ENCODE data around the gene MTMR4.
A peak's percentile ranks its signal among the peaks of the same experiment; 100 is the strongest.
"Not testable (repeated sequence)": the region's sequence is repeated elsewhere in the genome, so short reads cannot be mapped to it uniquely, and the experiment has no call there.

Gene MTMR4

DNA sequence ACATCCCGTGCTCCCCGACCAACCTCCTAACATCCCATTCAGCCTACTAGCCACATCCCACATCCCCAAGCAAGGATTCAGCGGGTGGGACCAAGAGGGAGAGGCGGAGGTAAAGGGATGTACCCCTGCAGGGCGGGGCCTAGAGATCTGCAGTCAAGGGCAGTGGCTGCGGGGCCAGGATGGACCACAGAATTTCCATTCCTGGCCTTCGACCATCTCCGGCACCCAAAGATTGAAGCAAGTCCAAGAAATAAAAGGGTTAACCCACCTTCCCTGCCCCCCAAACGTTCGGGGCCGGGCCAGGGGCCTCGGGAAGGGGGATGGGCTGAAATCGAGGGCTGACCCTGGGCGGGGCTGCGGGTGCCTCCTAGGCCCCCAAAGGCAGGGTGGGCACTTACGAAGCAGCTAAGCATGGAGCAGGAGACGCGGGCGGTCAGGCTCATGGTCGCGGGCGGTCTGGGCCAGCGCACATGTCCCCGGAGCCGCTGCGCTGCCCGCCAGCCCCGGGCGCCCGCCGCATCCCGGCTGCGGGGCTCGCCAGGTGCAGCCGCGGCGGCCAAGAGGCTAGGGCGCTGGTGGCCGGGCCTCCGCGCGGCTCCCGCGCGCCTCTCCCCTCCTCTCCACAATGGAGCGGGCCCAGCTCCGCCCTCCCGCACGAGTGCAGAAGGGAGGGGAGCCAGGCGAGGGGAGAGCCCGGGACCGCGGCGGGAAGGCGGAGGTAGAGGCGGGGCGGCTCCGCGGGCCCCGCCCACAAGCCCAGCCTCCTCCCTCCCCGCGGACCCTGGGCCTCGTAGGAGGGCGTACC is at the start of gene MTMR4:
MTMR4 (minus strand) TSS at position 674 of the 805 bp plus-strand sequence; CDS start at position 443, 231 bp downstream.
- peak; percentile 63 to 65 for DNase-seq (ENCODE audit: low read depth in 2 of 2)

DNA sequence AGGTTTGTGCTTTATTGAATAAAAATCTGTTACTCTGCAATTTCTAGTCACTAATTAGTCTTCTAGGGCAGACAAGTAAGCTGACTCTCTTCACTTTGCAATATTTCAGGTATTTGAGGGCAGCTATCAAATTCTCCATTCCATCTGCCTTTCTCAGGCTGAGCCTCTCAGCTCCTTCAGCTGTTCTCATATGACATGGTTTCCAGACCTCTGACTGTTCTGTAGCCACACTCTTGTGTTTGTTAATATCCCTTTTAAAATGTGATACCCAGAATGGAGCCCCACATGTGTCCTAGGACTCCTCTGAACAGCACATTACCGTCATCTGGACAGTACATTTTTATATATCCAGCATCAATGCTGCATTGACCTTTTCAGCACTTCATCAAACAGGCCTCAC is 46.1 kb upstream of the MTMR4 start:
- no peak for DNase-seq (ENCODE audit: low read depth in 2 of 2)

DNA sequence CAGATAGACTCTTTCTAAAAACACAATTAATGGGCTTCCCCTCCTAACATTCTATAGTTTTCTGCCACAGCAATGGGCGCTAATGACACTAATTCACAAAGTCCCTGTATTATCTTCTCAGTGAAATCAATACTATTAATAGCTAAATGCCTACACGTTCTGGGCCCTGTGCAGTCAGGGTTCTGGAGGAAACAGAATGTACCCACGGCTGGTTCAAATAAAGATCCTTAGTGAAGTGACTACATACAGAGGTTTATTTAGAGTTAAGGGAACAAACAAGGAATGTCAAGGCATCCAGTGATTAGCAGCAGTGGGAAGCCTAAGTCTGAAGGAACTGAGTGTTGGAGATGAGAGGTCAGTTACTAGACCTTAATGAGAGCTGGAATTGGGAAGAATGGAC is 43.5 kb upstream of the MTMR4 start:
- no peak for DNase-seq (ENCODE audit: low read depth in 2 of 2)

- DNase-seq (ENCODE audit: low read depth in 2 of 2), result no peak
These were observed 42.4 kb upstream of the MTMR4 start for GRCh38 chr17:58556833-58557250.

DNA sequence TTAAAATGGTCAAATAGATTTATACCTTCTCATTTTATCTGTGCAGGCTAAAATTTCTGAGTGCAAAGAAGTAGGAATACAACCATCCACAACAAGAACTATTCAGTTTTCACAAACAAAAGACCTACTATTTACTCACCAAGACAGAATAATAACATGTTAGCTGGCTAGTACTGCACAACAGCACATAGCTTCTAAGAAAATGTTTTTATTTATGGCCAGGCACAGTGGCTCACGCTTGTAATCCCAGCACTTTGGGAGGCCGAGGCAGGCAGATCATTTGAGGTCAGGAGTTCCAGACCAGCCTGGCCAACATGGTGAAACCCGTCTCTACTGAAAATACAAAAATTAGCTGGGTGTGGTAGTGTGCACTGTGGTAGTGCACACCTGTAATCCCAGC is 40.7 kb upstream of the MTMR4 start:
- DNase-seq (ENCODE audit: low read depth in 2 of 2), result not testable (repeated sequence)

DNA sequence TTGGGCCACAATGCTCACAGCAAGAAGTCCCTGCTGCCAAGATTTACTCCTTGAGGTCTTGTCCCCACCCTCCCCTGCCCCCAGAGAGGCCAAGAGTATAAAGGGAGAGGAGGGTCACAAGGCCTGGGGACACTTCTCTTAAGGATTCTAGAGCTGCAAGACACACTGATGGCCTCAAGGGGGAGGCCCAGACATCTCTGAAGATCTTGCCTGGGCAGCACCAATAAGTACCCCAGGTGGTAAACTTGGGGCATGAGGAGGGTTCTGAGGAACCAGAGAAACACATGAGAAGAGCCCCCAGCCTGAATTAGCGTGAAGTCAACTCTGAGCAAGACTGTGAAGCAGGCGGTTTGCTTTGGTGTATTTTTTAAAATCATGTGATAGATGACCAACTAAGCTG is 26.8 kb upstream of the MTMR4 start:
- no peak for DNase-seq (ENCODE audit: low read depth in 2 of 2)

GRCh38 chr17:58539698-58540097 is 25.3 kb upstream of the MTMR4 start:
- no peak for DNase-seq (ENCODE audit: low read depth in 2 of 2)

- DNase-seq (ENCODE audit: low read depth in 2 of 2), result no peak
These were observed 24.5 kb upstream of the MTMR4 start for GRCh38 chr17:58538811-58539409.

DNA sequence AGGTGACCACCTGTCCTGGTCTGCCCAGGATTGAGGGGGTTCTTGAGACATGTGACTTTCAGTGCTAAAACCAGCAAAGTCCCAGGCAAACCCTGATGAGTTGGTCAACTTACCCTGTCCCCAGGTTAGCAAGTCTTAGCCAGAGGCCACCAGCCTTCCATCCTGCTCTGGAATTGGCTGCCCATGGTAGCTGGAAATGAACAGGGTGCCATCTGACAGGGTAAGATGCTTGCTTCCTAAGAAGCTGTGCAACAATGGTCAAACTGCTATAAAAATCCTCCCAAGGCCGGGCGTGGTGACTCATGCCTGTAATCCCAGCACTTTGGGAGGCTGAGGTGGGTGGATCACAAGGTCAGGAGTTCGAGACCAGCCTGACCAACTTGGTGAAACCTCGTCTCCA is 22.8 kb upstream of the MTMR4 start:
- no peak for DNase-seq (ENCODE audit: low read depth in 2 of 2)

GRCh38 chr17:58536542-58536941 is 22.1 kb upstream of the MTMR4 start:
- no peak for DNase-seq (ENCODE audit: low read depth in 2 of 2)

- DNase-seq (ENCODE audit: low read depth in 2 of 2), result no peak
These were observed 21.0 kb upstream of the MTMR4 start for GRCh38 chr17:58535431-58535830.

DNA sequence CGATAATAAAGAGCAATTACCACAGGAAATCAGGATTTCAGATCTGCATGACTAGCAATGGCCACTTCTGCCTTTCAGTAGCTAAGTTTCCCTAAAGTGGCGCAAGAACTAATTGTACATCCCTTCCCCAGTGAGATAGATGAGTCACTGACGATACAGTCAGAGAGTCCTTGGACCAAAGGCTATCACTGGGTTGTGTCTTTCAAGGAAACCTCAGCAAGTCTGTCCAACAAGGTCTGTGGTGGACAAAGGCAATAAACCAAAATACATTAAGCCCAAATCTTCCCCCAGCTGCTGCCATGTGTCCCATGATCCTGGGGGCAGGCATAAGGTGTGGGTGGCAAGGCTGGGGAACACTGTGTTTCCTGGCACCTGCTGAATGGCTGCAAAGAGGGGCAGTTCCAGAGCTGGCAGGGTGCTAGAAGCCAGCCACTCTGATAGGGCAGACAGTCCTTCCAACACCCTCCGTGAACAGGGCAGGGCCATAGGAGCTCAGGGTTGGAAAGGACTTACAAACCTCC is 20.5 kb upstream of the MTMR4 start:
- no peak for DNase-seq (ENCODE audit: low read depth in 2 of 2)

DNA sequence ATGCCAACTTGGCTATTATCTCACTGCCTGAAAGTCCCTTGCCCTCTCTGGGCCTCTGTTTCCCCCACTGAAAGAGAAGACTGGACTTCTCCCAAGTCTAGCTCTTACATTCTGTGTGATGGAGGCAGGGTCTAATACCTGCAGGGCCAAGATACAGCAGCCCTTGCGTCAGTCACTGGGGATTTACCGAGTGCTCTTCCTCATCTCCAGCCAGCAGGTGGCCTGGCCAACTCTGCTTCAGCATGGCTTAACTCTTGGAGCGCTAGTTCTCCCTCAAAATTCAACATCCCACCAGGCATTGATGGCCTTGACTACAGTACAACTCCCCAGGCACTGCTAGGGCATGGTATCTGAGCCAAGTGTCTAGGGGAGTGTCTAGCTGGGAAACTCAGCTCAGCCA is 19.9 kb upstream of the MTMR4 start:
- no peak for DNase-seq (ENCODE audit: low read depth in 2 of 2)

DNA sequence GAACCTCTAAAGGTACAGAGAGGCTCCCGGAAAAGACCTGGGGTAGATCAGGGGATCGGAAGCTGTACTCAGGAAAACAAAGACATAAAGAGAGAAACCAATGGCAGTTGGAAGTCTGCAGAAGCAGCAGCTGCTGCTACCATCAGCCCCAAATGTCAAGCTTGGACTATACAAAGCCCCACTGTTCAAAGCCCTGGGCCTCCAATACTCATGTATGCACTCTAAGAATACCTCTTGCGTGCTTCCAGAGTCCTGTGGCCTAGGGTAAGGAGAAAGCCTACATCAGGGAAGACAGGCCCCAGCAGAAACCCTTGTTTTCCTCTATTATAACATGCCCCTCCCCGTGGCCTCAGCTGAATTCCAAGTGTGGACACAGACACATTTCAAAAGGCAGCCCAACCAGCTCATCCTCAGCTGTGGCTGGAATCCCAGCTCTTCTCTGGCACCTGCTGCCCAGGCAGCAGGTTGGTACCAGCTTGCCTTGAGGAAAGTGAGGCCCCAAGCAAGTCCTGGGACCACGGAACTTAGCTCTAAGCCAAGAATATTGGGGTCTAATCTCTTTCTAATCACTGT is 19.3 kb upstream of the MTMR4 start:
- DNase-seq (ENCODE audit: low read depth in 2 of 2), result no peak

DNA sequence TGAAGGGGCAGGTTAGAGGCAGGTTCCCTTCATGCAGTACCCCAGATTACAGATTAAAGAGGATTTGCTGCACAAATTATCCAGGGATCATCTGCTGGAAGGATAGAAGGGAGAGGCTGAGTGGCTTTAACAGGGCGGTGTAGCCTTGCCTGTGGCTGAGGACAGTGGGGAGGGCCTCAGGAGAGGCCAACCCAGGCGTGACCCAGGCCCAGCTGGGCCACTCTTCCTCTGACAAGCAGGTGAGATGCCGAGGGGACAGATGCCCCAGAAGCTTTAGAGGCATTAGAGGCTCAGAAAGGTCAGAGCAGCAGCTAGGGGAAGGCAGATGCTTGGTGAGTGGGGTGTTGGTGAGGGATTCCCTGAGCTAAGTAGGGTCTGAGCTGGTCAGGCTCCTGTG is 18.1 kb upstream of the MTMR4 start:
- DNase-seq (ENCODE audit: low read depth in 2 of 2), result no peak

- peak in 1 of 2 donors; percentile 28 for DNase-seq (ENCODE audit: low read depth in 2 of 2)
These were observed 17.5 kb upstream of the MTMR4 start for GRCh38 chr17:58531661-58532554.

GRCh38 chr17:58531122-58531521 is 16.7 kb upstream of the MTMR4 start:
- DNase-seq (ENCODE audit: low read depth in 2 of 2), result no peak

GRCh38 chr17:58530655-58531054 is 16.2 kb upstream of the MTMR4 start:
- no peak for DNase-seq (ENCODE audit: low read depth in 2 of 2)

- no peak for DNase-seq (ENCODE audit: low read depth in 2 of 2)
These were observed 14.8 kb upstream of the MTMR4 start for GRCh38 chr17:58529275-58529674.

- DNase-seq (ENCODE audit: low read depth in 2 of 2), result no peak
These were observed 14.0 kb upstream of the MTMR4 start for GRCh38 chr17:58528443-58528842.

DNA sequence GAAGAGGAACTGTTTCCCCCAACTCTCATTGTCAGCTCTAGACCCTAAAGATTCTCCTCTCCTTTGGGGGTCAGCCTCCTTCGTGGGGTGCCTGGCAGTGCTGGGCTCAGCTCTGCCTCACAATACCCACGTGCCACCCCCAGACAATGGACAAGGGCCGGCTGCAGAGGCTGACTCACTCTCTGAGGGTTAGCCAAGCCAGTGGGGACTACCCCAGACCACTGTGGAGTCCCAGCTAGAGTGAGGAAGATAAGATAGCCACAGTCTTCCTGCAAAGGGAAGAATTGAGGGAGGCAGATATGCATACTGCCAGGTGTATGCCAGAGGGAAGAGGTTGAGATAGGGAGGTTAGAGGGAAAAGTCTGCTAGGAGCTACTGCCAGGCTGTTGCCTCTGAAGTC is 13.5 kb upstream of the MTMR4 start:
- DNase-seq (ENCODE audit: low read depth in 2 of 2), result no peak

GRCh38 chr17:58527306-58527705 is 12.9 kb upstream of the MTMR4 start:
- no peak for DNase-seq (ENCODE audit: low read depth in 2 of 2)
